NCI-H146 treated with DMSO at 0.1 percent for 48 hours (cell line): Measurements from ENCODE around the gene UNC13B.
A peak's percentile ranks its signal among the peaks of the same experiment; 100 is the strongest.
"Not testable (repeated sequence)": the region's sequence is repeated elsewhere in the genome, so short reads cannot be mapped to it uniquely, and the experiment has no call there.

Experiments
- DNase-seq: peaks from one replicate; lab custom pipeline; 2025; ENCODE audit not compliant: unreplicated experiment; lab: John Stamatoyannopoulos, UW

The UNC13B gene

GRCh38 chr9:35161713-35162604 is at the start of gene UNC13B:
Gene UNC13B, plus strand, starts transcription at chr9:35162009. Its CDS starts 275 bp downstream, at chr9:35162284.
- peak; percentile 93 for DNase-seq

GRCh38 chr9:35112257-35113020 is 49.4 kb upstream of the UNC13B start:
- DNase-seq = no peak

DNA sequence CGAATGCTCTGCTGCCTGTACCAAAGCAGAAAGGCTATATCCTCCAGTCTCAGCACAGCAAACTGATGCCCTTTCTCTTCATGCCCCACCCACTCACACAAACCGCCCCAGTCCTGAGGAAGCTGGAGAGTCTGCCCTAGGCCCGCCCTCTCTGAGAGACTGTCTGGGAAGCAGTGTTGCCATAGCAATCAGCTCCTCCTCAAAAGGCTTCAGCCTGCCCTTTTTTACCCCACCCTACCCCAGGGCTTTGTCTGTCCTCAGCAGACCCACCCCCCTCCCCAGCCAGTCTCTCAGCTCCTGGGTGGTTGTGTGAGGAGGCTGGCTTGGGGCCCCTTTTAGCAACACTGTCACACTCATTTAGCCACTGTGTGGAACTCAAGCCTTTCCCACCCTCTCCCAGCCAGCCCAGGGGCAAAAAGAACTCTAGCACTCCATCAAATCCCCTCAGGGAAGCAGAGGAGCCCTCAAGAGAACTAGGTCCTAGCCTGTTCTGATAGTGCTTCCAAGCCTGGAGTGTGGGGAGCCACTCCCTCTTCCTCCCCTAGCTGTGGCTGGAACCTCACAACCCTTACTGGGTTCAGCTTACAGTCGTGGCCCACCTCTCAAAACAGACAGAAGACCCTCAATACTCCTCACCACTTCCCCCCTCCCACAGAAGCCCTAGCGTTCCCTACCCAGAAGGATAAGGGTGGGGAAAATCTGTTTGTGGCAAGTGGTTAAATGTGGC is 47.5 kb upstream of the UNC13B start:
- peak; percentile 80 for DNase-seq

GRCh38 chr9:35114840-35115628 is 46.8 kb upstream of the UNC13B start:
- DNase-seq = no peak

DNA sequence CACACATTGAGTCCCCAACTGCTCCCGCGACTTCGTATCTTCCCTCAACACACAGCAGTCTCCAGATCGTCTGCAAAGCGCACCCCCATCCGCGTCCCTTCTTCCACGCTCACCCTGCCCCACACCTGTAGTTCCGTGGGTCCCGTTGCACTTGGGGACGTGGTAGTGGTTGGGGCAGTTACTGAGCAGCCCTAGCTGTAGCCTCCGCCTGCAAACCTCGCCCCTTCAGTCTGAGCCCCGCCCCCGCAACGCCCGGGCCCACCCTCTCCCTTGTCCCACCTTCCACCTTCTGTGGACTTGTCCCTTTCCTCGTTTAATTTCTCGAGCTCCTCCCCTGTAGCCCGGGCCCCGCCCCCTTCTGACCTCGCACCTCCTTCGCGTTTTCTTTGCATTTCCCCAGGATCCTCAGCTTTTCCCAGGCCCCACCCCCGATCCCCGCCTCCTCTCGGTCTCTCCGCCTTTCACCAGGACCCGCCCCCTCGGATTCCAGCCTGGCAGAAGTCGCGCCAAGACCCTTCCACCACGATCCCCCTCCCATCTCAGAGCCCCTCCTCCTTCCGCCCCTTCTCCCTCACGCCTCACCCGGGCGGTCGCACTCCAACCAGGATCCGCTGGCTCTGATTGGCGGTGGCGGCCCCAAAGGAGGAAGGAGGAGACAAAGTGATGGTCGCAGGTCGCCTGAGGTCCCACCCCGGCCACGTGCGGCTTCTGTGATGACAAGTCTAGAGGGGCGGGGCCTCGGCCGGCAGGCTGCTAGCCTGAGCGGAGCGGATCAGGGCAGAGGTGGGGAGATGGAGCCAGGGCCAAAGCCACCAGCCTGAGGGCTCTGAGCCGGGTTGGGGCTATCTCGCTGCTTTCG is 45.9 kb upstream of the UNC13B start, which contains the start of gene ATOSB:
TSS of gene ATOSB (minus strand) at position 183 of the 859 bp plus-strand sequence. CDS start 7,588 bp downstream, outside the sequence.
- DNase-seq = peak; percentile 97

GRCh38 chr9:35116539-35116897 is 45.3 kb upstream of the UNC13B start:
- no peak for DNase-seq

GRCh38 chr9:35116898-35117551 is 44.8 kb upstream of the UNC13B start:
- DNase-seq = peak; percentile 91

DNA sequence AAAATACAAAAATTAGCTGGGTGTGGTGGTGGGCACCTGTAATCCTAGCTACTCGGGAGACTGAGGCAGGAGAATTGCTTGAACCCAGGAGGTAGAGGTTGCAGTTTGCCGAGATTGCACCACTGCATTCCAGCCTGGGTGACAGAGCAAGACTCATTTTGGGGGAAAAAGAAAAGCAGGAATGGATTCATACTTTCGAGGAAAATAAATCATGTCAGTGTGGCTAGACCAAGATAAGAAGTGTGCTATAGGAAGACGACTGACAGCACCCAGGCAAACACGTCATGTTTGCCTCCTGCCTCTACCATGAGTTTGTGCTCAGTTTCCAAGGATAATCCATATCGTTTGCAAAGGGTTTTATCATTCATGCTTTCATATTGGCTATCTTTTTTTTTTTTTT is 26.9 kb upstream of the UNC13B start:
- no peak for DNase-seq

GRCh38 chr9:35135988-35136387 is 25.8 kb upstream of the UNC13B start:
- no peak for DNase-seq

DNA sequence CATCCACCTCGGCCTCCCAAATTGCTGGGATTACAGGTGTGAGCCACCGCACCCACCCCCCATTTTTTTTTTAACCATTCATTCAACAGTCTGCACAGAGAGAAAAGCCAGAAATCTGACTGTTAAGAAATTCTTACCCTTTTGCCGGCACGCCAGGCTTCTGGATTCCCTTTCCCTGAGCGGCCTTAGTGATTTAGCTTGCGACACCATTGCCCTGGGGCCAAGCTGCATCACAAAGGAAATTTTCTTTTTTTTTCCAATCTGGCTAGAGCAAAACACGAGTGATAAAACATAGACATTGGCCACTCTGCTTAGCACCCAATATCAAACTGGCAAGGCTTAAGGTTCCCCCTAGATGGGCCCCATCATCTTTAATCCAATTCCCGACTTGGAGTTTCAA is 24.9 kb upstream of the UNC13B start:
- no peak for DNase-seq

GRCh38 chr9:35140093-35140492 is 21.7 kb upstream of the UNC13B start:
- DNase-seq = no peak

DNA sequence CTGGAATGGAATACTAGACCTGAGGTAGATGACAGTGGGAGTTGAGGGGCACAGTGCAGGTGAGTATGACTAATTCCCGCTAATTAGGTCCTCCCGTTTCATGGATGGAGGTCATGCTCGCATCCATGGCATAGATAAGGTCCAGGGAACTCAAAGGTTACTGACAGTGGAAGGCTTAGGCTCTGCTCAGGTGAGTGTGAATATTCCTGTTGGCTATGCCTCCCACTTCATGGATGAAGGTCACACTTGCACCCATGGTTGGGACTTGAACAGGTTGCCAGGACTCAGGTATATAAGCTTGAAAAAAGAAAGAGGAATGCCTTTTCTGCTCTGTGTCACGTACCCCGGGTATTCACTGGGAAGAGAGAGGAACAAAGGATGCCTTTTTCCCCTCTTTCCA is 19.8 kb upstream of the UNC13B start:
- DNase-seq = no peak

- not testable (repeated sequence) for DNase-seq
Measured at GRCh38 chr9:35147941-35148563, 13.8 kb upstream of the UNC13B start.

DNA sequence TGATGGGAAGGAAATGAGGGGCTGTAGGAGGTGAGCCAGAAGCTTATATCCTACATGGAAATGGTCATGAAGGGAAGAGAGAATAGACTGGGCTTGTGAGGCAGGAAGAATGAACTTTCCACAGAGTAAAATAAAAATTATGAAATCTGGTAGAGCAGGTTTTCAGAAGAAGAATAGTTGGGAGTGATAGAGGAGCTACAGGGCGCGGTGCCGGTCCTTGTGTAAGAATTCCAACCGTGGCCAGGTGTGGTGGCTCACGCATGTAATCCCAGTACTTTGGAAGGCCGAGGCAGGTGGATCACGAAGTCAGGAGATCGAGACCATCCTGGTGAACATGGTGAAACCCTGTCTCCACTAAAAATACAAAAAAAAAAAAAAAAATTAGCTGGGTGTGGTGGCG is 8.9 kb upstream of the UNC13B start:
- no peak for DNase-seq

DNA sequence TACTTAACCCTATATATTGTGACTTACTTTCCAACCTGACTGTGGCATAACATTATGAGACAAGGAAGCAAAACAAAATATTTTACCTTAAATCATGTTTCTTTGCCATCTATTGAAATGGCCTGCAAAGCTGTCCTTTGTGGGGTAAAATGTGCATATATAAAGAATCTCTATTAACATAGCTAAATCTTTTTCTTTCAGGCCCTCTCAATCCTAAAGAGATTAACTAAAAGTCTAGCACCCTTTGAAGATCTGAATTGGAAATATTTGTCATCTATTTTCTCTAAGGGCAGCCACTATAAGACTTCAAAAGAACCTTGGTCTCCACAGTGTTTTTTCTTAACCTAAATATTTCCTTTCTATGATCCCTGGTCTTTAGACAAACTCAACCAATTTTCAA is 5.0 kb upstream of the UNC13B start:
- DNase-seq = no peak

- DNase-seq = not testable (repeated sequence)
Measured at GRCh38 chr9:35157836-35158235, 4.0 kb upstream of the UNC13B start.

DNA sequence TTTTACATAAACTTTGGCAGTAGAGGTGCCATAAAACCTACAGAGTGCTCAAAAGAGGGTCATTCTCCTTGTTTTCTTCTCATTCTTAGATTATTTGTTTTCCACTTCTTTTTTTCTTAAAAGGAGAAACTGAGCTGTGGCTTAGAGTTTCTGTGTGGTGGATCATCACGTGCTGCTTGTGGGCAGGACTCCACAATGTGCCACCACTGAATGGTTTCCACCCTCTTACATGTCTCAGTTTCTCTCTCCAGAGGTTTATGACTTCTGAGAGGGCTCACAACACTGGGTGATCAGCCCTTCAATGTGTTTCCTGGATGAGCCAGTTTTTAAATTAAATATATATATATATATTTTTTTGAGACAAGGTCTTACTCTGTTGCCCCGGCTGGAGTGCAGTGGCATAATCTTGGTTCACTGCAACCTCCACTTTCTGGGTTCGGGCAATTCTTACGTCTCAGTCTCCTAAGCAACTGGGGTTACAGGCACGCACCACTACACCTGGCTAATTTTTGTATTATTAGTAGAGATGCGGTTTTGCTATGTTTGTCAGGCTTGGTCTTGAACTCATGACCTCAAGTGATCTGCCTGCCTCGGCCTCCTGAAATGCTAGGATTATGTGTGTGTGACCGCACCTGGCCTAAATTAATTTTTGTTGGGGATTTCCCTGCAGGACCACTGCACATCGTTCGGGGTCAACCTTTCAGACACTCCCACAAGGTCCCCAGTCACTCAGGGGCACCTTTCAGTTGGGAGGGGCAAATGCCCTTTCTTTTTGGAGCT is 3.1 kb upstream of the UNC13B start:
- no peak for DNase-seq
